HG02759 (cell line): ENCODE data around the gene GPC6.

Experiments
- ATAC-seq: cut with Tn5 transposase; IDR thresholded peaks from one replicate; pipeline ENCODE4 v1.9.1; 2021; ENCODE audit warnings: mild to moderate bottlenecking, moderate library complexity; ENCODE audit not compliant: unreplicated experiment

Gene GPC6

DNA sequence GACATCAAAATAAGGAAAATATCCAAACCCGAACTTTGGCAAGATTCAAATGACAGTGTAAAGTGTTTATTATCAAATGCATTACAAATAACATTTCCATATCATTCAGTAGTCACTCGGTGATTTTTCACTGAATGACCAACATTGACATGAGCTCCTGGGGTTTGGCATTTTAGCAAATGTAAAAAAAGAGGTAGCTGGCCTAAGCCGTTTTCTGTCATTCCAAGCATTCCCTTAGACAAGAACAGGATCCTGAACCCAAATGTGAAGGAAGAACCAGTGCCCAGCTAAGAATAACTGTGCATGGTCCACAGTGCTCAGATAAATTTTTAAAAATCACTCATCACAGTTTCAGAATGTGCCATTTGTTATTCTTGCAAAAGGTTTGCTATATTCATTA is 327.9 kb downstream of the GPC6 start:
- no peak for ATAC-seq

- ATAC-seq, result no peak
Observed at GRCh38 chr13:93558637-93559036, 332.0 kb downstream of the GPC6 start.

DNA sequence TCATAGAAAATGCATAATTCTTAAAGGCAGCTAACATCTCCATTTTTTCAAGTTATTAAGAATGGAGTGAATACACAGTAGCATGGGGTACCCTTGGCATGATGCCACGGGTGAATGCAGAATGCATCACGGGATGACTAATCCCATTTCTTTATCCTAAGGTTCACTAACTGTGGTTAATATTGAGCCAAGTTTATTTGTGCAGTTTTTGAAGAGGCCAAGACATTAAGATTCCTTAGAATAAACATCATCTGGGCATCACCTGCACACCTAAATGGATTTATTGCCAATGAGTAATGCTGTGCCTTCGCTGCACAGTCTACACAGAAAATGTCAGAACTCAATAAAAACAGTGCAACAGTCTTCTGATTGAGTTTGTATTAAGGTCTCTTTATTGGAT is 333.1 kb downstream of the GPC6 start:
- ATAC-seq, result no peak

GRCh38 chr13:93561576-93562225 is 335.1 kb downstream of the GPC6 start:
- ATAC-seq, result no peak

DNA sequence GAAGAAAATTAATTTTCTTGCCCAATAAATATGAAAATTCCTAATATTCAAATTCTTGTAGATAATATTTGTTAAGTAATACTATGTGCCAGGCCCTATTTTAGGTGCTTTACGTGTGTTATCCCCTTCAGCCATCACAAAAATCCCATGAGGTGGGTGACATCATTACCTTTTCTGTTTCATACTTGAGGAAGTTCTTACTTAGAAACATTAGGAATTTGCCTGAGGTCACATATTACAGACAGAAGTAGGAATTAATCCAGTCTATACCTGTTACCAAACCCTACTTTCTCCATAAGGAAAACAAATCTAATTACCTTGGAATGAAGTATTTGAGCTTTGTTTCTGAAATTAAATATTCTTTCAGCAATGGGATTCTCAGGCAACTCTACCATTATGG is 336.1 kb downstream of the GPC6 start:
- no peak for ATAC-seq

DNA sequence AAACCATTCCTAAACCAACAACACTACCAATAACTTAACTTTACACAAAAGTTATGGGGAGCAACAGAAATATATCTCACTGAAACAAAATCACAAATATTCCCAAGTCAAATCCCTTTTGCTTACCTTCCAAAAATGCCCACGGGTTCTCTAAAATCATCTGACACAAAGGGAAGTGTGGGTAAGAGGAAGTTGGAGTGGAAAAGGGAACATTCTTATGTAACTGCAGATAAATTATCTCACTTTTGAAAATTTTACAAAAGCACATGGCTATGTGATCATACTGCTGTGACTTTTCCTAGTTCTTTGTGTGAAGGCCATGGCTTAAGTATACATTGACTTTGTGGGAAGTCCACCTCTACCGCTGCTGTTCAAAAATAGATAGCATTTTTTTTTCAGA is 350.5 kb downstream of the GPC6 start:
- ATAC-seq, result no peak

DNA sequence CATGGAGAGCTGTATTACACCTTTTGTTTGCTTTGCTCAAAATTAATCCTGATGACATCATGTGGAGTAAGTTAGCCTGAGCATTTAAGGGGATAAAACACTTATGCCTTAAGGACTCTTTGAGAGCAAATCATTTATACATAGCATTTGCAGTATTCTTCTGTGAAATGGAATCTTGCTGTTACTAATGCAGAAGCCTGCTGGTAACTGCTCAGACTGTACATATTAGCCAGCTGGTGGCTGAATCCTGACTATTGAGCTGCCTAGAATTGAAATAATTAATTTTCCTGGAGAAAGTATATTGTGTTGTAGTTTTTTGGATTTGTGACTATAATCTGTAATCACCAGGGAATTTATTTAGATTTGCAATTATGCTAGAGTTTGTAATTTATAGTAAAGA is 363.2 kb downstream of the GPC6 start:
- no peak for ATAC-seq

DNA sequence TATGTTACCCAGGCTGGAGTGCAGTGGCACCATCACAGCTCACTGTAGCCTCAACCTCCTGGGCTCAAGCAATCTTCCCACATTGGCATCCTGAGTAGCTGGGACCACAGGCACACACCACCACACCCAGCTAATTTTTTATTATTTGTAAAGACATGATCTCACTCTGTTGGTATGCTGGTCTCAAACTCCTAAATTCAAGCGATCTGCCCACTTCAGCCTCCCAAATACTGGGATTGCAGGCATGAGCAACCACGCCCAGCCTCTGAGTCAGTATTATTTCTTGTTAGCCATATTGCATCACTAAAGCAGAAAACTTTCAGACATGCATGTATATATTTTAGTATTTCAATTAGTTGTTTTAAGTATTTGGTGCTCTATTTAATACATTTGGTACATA is 376.4 kb downstream of the GPC6 start:
- ATAC-seq, result no peak

GRCh38 chr13:93614776-93615175 is 388.2 kb downstream of the GPC6 start:
- ATAC-seq, result no peak

GRCh38 chr13:93620181-93620765 is 393.7 kb downstream of the GPC6 start:
- no peak for ATAC-seq

GRCh38 chr13:93621051-93621450 is 394.4 kb downstream of the GPC6 start:
- no peak for ATAC-seq

DNA sequence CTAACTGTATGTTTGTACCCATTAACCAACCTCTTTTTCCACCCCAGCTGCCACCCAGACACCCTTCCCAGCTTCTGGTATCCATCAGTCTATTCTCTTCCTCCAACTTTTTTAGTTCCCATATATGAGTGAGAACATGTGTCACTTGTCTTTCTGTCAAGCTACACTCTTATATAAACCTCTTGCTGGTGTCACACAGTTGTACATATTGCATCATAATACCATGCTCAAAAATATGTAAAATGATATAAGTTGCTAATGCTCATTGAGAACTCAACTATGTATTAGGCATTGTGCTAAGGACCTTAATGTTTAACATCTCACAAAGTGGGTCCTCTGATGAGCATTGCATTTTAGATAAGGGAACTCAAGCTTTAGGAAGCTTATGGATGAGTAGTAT is 395.4 kb downstream of the GPC6 start:
- ATAC-seq, result no peak

DNA sequence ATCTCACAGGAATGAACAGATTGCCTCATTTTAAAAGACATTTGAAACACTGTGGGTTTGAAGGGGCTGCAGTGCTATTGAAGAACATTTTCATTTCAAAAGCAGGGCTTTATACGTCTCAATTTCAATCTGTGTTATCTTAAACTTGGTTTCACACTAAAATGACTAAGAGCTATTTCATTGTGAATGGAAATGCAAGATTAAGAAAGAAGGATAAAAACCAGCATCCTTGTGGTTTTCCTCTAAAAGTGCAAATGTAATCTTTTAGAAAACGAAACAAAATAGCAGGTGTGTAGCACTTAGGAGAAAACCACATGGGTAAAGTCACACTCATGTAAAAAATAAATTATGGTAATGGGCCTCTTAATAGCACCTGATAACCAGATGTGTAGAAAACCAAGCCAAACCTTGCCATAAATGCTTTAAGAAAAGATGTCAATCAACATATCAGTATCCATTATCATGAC is 397.7 kb downstream of the GPC6 start:
- ATAC-seq, result no peak

- no peak for ATAC-seq
Observed at GRCh38 chr13:93625536-93625935, 398.9 kb downstream of the GPC6 start.

DNA sequence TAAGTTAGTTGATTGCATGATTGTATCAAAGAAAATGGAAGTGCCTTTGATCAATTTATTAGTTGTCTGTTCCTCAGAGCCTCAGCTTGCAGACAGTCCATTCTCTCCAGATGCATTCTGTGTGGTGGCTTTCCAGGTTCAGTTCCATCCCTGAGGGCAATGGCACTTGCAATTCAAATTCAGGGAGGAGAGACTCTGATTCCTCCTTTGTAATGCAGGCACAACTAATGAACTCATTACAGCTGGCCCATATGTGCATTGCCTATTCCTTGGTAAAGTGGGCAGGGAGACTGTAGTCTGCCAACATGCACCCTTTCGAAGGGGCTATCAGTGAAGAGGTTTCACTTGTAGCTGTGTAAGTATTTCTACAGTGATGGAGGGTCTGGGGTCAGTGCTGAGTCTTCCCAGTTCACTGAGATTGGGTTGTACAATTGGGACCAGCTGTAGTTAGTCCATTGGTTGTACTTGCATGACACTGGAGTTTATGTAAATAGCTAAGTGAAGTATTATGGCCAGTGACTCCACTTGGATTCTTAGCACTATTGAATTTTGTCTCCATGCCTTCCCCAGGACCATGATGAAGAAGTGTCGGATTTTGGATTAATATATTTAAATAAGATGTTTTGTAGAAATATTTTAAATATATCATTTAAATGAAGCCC is 401.7 kb downstream of the GPC6 start:
- ATAC-seq, result no peak

- no peak for ATAC-seq
Observed at GRCh38 chr13:93635616-93636032, 409.0 kb downstream of the GPC6 start.

DNA sequence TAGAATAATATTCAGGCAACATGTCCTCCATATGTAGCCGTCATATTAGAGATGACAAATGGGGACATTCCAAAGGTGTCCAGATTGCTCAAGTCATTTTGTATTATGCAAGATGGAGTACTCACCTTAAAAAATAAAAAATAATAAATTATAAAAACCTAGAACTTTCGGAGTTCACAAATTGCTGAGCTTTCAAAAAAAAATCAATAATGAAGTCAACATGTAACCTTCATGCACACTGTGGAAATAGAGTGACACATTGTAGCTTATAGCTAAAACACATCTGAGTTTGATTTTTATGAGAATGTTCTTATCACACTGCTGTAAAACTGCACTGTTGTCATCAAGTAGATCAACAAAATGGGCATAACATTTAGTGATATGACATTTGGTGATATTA is 411.2 kb downstream of the GPC6 start:
- ATAC-seq, result no peak

- no peak for ATAC-seq
Observed at GRCh38 chr13:93640452-93640851, 413.8 kb downstream of the GPC6 start.

DNA sequence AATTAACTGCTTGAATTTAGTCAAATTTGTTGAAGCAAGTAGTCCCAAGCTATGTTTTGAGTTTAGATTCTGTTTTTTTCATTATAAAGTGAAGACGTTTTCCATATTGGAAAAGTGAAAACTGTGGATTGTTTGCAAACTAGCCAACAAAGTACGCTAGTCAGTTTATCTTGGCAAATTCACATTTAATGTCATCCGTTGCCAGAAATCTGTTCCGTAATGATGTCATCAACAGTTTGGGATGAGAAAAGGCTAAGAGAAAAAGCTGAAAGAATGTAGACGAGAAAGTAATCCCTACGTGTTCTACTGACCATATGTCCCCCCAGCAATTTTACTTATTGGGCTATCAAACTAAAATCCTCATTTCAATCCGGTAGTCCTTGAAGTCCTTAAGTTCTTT is 419.6 kb downstream of the GPC6 start:
- no peak for ATAC-seq

- ATAC-seq, result no peak
Observed at GRCh38 chr13:93649496-93649895, 422.9 kb downstream of the GPC6 start.

DNA sequence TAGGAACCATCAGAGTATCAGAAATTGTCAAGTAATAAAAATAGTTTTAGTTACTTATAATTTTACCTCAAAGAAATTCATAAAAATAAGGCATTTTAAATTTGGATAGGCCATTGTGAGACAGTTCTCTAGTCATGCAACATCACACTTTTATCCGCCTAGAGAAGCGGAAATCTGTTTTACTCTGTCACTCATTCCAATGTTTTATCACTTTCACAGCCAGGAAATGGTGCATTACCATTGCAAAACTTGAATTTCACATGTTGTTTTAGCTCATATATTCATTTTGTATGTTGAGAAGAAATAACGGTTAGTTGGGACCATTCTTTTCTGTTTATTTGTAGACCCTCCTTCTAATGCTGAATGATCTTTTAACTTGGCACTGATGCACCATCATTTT is 427.2 kb downstream of the GPC6 start:
- no peak for ATAC-seq

DNA sequence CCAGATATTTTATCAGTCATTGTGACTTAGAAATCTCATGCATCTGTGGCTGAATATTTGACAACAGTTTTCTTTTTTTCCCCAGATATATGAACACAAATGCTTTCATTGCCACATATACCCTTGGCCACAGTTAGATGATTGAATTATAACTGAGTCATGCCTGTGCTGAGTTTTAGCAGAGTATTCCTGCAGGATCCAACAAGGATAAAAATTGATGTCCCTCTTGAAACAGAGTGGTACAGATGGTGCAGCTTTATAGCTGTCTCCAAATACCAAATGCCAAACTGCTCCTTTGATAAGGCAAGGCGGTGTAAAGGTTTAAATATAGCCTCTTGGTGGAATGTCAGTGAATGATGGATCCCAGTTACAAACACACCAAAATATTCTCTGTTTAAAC is 428.5 kb downstream of the GPC6 start:
- no peak for ATAC-seq
